ENCODE data around the gene NARS2. TPM values are rescaled to one million over a fixed set of nuclear protein-coding genes. Genes with fewer than 3 reads are reported as not detected.
"Not testable (repeated sequence)": the region's sequence is repeated elsewhere in the genome, so short reads cannot be mapped to it uniquely, and the experiment has no call there.

The NARS2 gene
- total RNA-seq, 1 experiment from 2014 or later, result 17.9 TPM

- DNase-seq (ENCODE audit: low read depth), result no peak
Measured at GRCh38 chr11:78576549-78577097, 2.0 kb upstream of the NARS2 start.

- DNase-seq (ENCODE audit: low read depth), result no peak
Measured at GRCh38 chr11:78575478-78575877, 814 bp upstream of the NARS2 start.

DNA sequence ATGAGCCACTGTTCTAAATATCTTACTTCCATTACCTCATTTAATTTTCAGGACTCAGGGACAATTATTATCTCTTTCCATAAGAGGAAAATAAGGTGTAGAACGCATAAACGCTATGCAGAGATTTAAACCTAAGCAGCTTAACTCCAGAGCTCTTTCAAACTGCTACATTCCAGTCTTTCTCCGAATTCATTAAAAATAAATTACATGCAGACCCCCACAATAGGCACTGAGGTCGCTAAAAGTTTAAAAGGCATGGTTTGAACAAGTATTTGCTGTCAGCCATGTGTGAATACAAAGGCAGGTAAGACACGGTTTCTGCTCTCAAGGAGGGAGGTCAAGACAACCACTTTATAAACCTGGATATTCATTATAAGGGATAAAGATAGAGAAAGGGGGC is 983 bp downstream of the NARS2 start:
- no peak for DNase-seq (ENCODE audit: low read depth)

GRCh38 chr11:78573271-78573670 is 1.4 kb downstream of the NARS2 start:
- DNase-seq (ENCODE audit: low read depth), result no peak

- no peak for DNase-seq (ENCODE audit: low read depth)
Measured at GRCh38 chr11:78572394-78572793, 2.3 kb downstream of the NARS2 start.

GRCh38 chr11:78570031-78570430 is 4.6 kb downstream of the NARS2 start:
- no peak for DNase-seq (ENCODE audit: low read depth)

GRCh38 chr11:78567209-78567608 is 7.5 kb downstream of the NARS2 start:
- peak; percentile 61 for DNase-seq (ENCODE audit: low read depth)

GRCh38 chr11:78564490-78565467 is 9.9 kb downstream of the NARS2 start:
- peak; percentile 52 for DNase-seq (ENCODE audit: low read depth)

DNA sequence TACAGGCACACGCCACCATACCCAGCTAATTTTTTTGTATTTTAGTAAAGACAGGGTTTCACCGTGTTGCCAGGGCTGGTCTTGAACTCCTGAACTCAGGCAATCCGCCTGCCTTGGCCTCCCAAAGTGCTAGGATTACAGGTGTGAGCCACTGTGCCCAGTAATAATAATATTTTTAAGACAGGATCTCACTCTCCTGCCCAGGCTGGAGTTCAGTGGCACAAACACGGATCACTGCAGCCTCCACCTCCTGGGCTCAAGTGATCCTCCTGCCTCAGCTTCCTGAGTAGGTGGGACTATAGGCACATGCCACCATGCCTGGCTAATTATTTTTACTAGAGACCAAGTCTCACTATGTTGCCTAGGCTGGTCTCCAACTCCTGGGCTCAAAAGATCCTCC is 10.6 kb downstream of the NARS2 start:
- not testable (repeated sequence) for DNase-seq (ENCODE audit: low read depth)

- not testable (repeated sequence) for DNase-seq (ENCODE audit: low read depth)
Measured at GRCh38 chr11:78563090-78563489, 11.6 kb downstream of the NARS2 start.

DNA sequence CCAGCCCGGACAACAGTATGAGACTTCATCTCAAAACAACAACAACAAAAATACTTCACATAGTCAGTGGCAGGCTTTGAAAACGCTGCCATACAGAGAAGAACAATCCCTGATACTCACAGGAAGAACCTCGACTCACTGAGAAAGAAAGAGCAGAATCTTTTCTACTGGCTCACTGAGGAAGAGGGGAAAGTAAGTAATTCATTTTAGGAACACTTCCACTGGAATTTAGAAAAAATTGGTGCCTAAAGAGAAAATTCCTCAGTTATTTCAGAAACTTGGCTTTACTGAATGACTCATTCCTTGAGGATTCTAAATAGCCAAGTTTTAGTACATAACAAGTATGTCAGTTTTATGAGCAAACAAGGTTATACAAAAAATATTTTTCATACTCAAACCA is 12.3 kb downstream of the NARS2 start:
- DNase-seq (ENCODE audit: low read depth), result peak; percentile 61

GRCh38 chr11:78560826-78561484 is 13.7 kb downstream of the NARS2 start:
- DNase-seq (ENCODE audit: low read depth), result peak; percentile 14

- DNase-seq (ENCODE audit: low read depth), result no peak
Measured at GRCh38 chr11:78560153-78560552, 14.5 kb downstream of the NARS2 start.

DNA sequence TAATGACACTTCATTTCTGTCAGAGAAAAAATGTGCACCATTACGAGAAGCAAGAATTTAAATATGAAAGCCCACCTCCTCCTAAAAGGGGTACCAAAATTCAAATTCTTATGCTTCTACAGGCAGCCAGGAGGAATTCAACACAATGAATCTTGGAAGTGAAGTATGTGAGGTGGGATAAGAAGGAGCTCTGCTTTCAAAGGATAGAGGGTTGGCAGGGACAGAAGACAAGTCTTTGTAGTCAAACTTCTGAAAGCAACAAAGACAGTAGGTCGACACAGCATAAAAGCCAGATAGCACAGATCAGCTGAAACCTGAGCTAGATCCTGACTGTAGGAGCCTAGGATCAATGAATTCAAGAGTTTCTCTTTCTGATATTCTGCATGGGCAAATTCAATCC is 17.4 kb downstream of the NARS2 start:
- no peak for DNase-seq (ENCODE audit: low read depth)

- no peak for DNase-seq (ENCODE audit: low read depth)
Measured at GRCh38 chr11:78555592-78555991, 19.1 kb downstream of the NARS2 start.

DNA sequence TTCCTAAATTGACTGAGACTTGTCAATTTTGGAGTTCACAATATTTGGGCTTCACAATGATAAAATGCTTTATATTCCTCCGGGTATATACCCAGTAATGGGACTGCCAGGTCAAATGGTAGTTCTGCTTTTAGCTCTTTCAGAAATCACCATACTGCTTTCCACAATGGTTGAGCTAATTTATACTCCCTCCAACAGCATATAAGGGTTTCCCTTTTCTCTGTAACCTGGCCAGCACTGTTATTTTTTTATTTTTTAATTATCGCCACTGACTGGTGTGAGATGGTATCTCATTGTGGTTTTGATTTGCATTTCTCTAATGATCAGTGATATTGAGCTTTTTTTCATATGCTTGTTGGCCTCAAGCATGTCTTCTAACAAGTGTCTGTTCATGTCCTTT is 21.8 kb downstream of the NARS2 start:
- no peak for DNase-seq (ENCODE audit: low read depth)

DNA sequence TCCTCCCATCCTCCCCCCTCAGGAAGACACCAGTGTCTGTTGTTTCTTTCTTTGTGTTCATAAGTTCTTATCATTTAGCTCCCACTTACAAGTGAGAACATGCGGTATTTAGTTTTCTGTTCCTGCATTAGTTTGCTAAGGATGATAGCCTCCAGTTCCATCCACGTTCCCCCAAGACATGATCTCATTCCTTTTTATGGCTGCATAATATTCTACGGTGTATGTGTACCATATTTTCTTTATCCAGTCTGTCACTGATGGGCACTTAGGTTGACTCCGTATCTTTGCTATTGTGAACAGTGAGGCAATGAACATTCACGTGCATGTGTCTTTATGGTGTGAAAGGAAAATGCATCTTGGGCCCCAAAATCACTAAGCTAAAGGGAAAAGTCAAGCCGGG is 22.5 kb downstream of the NARS2 start:
- DNase-seq (ENCODE audit: low read depth), result not testable (repeated sequence)

DNA sequence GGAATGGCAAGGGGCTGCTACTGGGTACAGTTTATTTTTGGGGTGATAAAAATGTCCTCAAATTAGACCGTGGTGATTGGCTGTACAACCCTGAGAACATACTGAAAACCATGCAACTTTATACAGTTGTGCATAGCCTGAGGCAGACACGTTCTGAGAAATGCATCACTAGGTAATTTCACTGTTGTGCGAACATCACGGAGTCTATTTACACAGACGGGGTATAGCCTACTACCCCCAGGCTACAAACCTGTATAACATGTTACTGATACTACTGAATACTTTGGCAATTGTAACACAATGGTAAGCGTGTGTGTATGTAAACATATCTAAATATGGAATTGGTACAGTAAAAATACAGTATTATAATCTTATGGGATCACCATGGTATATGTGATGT is 23.6 kb downstream of the NARS2 start:
- DNase-seq (ENCODE audit: low read depth), result no peak

- no peak for DNase-seq (ENCODE audit: low read depth)
Measured at GRCh38 chr11:78549624-78550409, 24.8 kb downstream of the NARS2 start.

DNA sequence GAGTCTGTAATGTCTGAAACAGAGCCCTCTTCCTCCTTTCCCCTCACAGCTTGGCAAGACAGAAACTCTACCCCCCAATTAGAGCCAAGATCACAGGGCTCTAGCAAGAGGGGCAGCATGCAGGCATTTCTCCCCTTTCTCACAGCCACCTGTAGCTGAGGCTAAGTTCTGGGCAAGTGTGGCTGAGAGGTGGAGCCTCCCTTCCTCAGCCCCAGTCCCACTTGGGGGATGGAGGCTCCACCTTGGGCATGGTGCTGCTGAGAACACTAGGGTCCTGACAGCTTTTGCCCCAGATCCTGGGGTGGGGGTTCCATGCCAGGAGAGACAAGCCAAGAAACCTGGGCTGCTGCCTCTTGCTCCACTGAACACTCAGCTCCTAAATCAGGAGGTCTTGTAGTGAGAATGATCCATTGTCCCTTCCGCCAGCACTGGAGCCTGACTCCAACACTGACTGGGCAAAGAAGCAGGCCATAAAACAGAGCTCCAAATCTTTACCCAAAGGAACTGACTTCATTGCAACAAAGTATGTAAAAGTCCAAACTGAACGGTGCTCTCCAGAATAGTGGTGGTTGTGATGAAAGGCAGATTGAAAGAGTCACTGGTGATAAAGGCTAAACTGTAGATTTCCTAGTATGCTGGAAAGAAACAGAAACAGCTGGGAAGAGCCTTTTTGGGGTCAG is 25.6 kb downstream of the NARS2 start:
- DNase-seq (ENCODE audit: low read depth), result no peak
